PC-9 (cell line): ENCODE data around the gene MAML3. TPM values are rescaled to one million over a fixed set of nuclear protein-coding genes. Genes with fewer than 3 reads are reported as not detected.

Experiments
- BruUV-seq: library from RNA; stranded (reverse); fragments of 400-500 nt; replicated peaks from 2 replicates; lab custom pipeline; 2021; lab: Mats Ljungman, UMichigan
- CTCF ChIA-PET: fragments of 300-600 bp; sonication (Branson Sonifier 250); formaldehyde crosslinking; loops from one replicate; lab custom pipeline; 2022; ENCODE audit warnings: antibody characterized with exemption; lab: Charles Lee
- POLR2A ChIA-PET: fragments of 300-600 bp; sonication (Branson Sonifier 250); formaldehyde crosslinking; loops from one replicate; lab custom pipeline; 2022; ENCODE audit warnings: antibody characterized with exemption; ENCODE audit not compliant: unreplicated experiment; lab: Charles Lee
- DNase-seq, 2 experiments: peaks; one replicate each; pipeline versions ENCODE4 v3.0.0 to v3.0.0-alpha.2; 2015 to 2022; ENCODE audit warnings: mixed read lengths in 1 of 2
- H2AFZ ChIP-seq: fragments of 200-600 bp; sonication (generic); 2 replicates; pipeline ENCODE4 v1.8.1; 2017; ENCODE audit warnings: antibody characterized with exemption
- H3F3A ChIP-seq: fragments of 200-600 bp; sonication (generic); 2 replicates; pipeline ENCODE4 v1.8.1; 2017; ENCODE audit warnings: antibody characterized with exemption, mild to moderate bottlenecking, low read depth; ENCODE audit not compliant: insufficient read depth
- H3K27ac ChIP-seq: fragments of 200-600 bp; sonication (generic); 2 replicates; pipeline ENCODE4 v1.6.1; 2016; ENCODE audit warnings: mixed run types
- H3K27me3 ChIP-seq: fragments of 200-600 bp; sonication (generic); 2 replicates; pipeline ENCODE4 v1.6.1; 2016; ENCODE audit warnings: low read depth, mixed run types; ENCODE audit not compliant: insufficient read depth
- H3K36me3 ChIP-seq: fragments of 200-600 bp; sonication (generic); 2 replicates; pipeline ENCODE4 v1.6.1; 2016; ENCODE audit warnings: low read depth, mixed run types
- H3K4me1 ChIP-seq: fragments of 200-600 bp; sonication (generic); replicated peaks from 2 replicates; pipeline ENCODE4 v1.6.1; 2016; ENCODE audit warnings: mixed run types; ENCODE audit not compliant: insufficient read depth
- H3K4me2 ChIP-seq: fragments of 200-600 bp; sonication (generic); 2 replicates; pipeline ENCODE4 v1.6.1; 2017; ENCODE audit warnings: mixed run types
- H3K4me3 ChIP-seq: fragments of 200-600 bp; sonication (generic); 2 replicates; pipeline ENCODE4 v1.6.1; 2016; ENCODE audit warnings: mixed run types
- H3K79me2 ChIP-seq: fragments of 200-600 bp; sonication (generic); 2 replicates; pipeline ENCODE4 v1.6.1; 2017; ENCODE audit warnings: low read depth, mixed run types
- H3K9me2 ChIP-seq: fragments of 200-600 bp; sonication (generic); 2 replicates; pipeline ENCODE4 v1.8.1; 2017; ENCODE audit warnings: mild to moderate bottlenecking; ENCODE audit not compliant: insufficient read depth
- H3K9me3 ChIP-seq: fragments of 200-600 bp; sonication (generic); 2 replicates; pipeline ENCODE4 v1.8.1; 2016; ENCODE audit warnings: low read depth; ENCODE audit not compliant: insufficient read depth
- H4K20me1 ChIP-seq: fragments of 200-600 bp; sonication (generic); 2 replicates; pipeline ENCODE4 v1.8.1; 2017; ENCODE audit not compliant: insufficient read depth
- CTCF ChIP-seq: fragments of 200-600 bp; sonication (generic); conservative IDR thresholded peaks from 2 replicates; pipeline ENCODE4 v1.6.1; 2017; ENCODE audit warnings: mixed run types, antibody characterized with exemption, mild to moderate bottlenecking, moderate library complexity
- EZH2 ChIP-seq: fragments of 200-600 bp; sonication (generic); IDR thresholded peaks from 2 replicates; pipeline ENCODE4 v1.8.0; 2017; ENCODE audit warnings: antibody characterized with exemption, low read depth
- intact Hi-C: fragments of 100-400 bp; cut with micrococcal nuclease; formaldehyde crosslinking; loops from one replicate; pipeline ENCODE4 v1.10.0; 2022; ENCODE audit not compliant: unreplicated experiment
- total RNA-seq: library from RNA; stranded (reverse); gene quantifications from 2 replicates; pipeline ENCODE4 v1.2.3, GENCODE V29; 2021

The MAML3 gene
- total RNA-seq, 1 experiment from 2014 or later: 15.2 TPM

DNA sequence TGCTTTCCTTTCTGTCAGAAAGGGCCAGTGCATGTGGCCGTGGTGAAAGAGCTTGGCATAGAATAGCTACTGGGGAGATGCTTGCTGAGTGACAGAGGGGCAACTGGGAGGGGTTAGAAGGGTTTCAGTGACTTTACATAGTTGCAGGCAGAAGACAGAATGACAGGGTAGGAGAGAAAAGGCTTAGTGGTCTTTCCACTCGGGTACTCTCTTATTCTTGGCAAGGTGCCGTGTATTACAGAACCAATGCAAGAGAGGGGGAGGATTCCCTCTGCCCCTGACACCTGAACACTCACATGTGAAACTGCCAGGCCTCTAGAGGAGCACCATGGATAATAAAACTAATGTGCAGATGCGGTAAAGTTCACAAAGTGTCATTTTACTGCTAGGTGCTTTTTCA, 260.2 kb downstream of the MAML3 start:
- Histone ChIP-seq H3K9me2 (no peaks in the 10 kb centered on the region), H3K27ac (no peak overlapping the region), H4K20me1 (no peaks in the 10 kb centered on the region; the same call in 1 of the 2 replicates), H3K79me2 (no peaks in the 10 kb centered on the region), H3K4me2 (no peak overlapping the region), H3F3A (no peaks in the 10 kb centered on the region), H3K4me1 (no peaks in the 10 kb centered on the region), H2AFZ (no peak overlapping the region), H3K4me3 (no peak overlapping the region), H3K27me3 (no peaks in the 10 kb centered on the region), H3K36me3 (no peaks in the 10 kb centered on the region), H3K9me3 (no peaks in the 10 kb centered on the region)
- no TSS peak for BruUV-seq
- ChIA-PET CTCF (no interaction called here), POLR2A (interaction anchor here (0.6 kb wide), 1 partner anchor 72 kb away, joined by 3 read pairs; no protein-coding TSS in a partner anchor)
- no peak for DNase-seq
- TF ChIP-seq EZH2 (no peak), CTCF (no peak)
- intact Hi-C loops: no loop called here

GRCh38 chr4:139892973-139893736, 260.8 kb downstream of the MAML3 start:
- Histone ChIP-seq H3K27ac (no peak overlapping the region), H3K36me3 (no peaks in the 10 kb centered on the region), H2AFZ (no peak overlapping the region), H3K27me3 (no peaks in the 10 kb centered on the region), H3K4me3 (no peak overlapping the region), H3K9me3 (no peaks in the 10 kb centered on the region), H4K20me1 (no peaks in the 10 kb centered on the region; the same call in 1 of the 2 replicates), H3K4me1 (no peaks in the 10 kb centered on the region), H3F3A (no peaks in the 10 kb centered on the region), H3K4me2 (no peak overlapping the region), H3K79me2 (no peaks in the 10 kb centered on the region), H3K9me2 (no peaks in the 10 kb centered on the region)
- no TSS peak for BruUV-seq
- intact Hi-C loops: no loop called here
- TF ChIP-seq CTCF (no peak), EZH2 (no peak)
- POLR2A ChIA-PET: interaction anchor here (0.6 kb wide), 1 partner anchor 73 kb away, joined by 3 read pairs; no protein-coding TSS in a partner anchor
- no peak for DNase-seq
- CTCF ChIA-PET: no interaction called here

GRCh38 chr4:139890816-139891215, 263.2 kb downstream of the MAML3 start:
- Histone ChIP-seq H3K79me2 (no peaks in the 10 kb centered on the region), H3K27ac (no peak overlapping the region), H3K9me2 (no peaks in the 10 kb centered on the region), H3K36me3 (no peaks in the 10 kb centered on the region), H4K20me1 (no peaks in the 10 kb centered on the region; the same call in 1 of the 2 replicates), H3K9me3 (no peaks in the 10 kb centered on the region), H3F3A (no peaks in the 10 kb centered on the region), H3K27me3 (no peaks in the 10 kb centered on the region), H3K4me2 (no peak overlapping the region), H3K4me3 (no peak overlapping the region), H3K4me1 (no peaks in the 10 kb centered on the region), H2AFZ (no peak overlapping the region)
- no TSS peak for BruUV-seq
- ChIA-PET POLR2A (no interaction called here), CTCF (no interaction called here)
- intact Hi-C loops: no loop called here
- TF ChIP-seq CTCF (no peak), EZH2 (no peak)
- DNase-seq: no peak
